Lung (tissue), 12 donors: ENCODE measurements around the gene LRTM2. TPM values are rescaled to one million over a fixed set of nuclear protein-coding genes. Genes with fewer than 3 reads are reported as not detected.

Experiments used
- ATAC-seq: fragments of 200-7000 bp; cut with Tn5 transposase; one replicate; pipeline ENCODE4 v1.9.1; 2020; ENCODE audit warnings: moderate number of reproducible peaks; ENCODE audit not compliant: insufficient read depth, low FRiP score
- DNase-seq, 3 donors: peaks; one replicate each; pipeline ENCODE4 v3.0.0-alpha.2; 2013 to 2017
- H3K27ac ChIP-seq, 2 donors: one replicate each; pipeline ENCODE4 v1.5.1; 2013; ENCODE audit warnings: mild to moderate bottlenecking in 2 of 2, moderate library complexity in 2 of 2, control low read depth in 1 of 2, inconsistent platforms in 1 of 2, low read depth in 1 of 2, low read length in 1 of 2
- H3K27me3 ChIP-seq, 3 donors: one replicate each; pipeline ENCODE4 v1.5.1; 2013; ENCODE audit warnings: low read length in 2 of 3; ENCODE audit not compliant: control insufficient read depth in 3 of 3, insufficient read depth in 3 of 3
- H3K36me3 ChIP-seq, 4 donors: one replicate each; pipeline ENCODE4 v1.5.1; 2013; ENCODE audit warnings: low read length in 4 of 4, mild to moderate bottlenecking in 1 of 4, moderate library complexity in 1 of 4; ENCODE audit not compliant: control insufficient read depth in 4 of 4, insufficient read depth in 4 of 4
- H3K4me1 ChIP-seq, 5 donors: one replicate each; pipeline ENCODE4 v1.5.1; 2013; ENCODE audit warnings: low read length in 5 of 5, mild to moderate bottlenecking in 2 of 5, moderate library complexity in 1 of 5; ENCODE audit not compliant: control insufficient read depth in 5 of 5, insufficient read depth in 5 of 5
- H3K4me3 ChIP-seq: one replicate; pipeline ENCODE4 v1.5.1; 2013; ENCODE audit warnings: mild to moderate bottlenecking, control low read depth, moderate library complexity
- H3K9ac ChIP-seq, 2 donors: one replicate each; pipeline ENCODE4 v1.5.1; 2013; ENCODE audit warnings: low read length in 2 of 2, control low read depth in 1 of 2; ENCODE audit not compliant: insufficient read depth in 1 of 2
- H3K9me3 ChIP-seq, 4 donors: one replicate each; pipeline ENCODE4 v1.5.1; 2013; ENCODE audit warnings: low read length in 3 of 4, mild to moderate bottlenecking in 1 of 4, moderate library complexity in 1 of 4; ENCODE audit not compliant: control insufficient read depth in 4 of 4, insufficient read depth in 3 of 4
- WGBS, 2 donors: extraction: QIAGEN DNeasy Blood & Tissue Kit; methylation state at CpG; one replicate each; pipeline ENCODE4 v1.1.7; 2013; 5-methylcytosine and 5-hydroxymethylcytosine counted together
- polyA plus RNA-seq, 2 donors: library from polyadenylated mRNA; stranded (reverse); fragments of 200-250 nt; gene quantifications; one replicate each; pipeline ENCODE4 v1.2.1, GENCODE V29; 2013
- total RNA-seq, 2 donors: library from RNA; depleted of rRNA in 1 of 2; stranded (reverse); fragments of >200 nt in 1 of 2; gene quantifications; one replicate each; pipeline ENCODE4 v1.2.1, GENCODE V29; 2014 to 2021
- TF ChIP-seq, protein P1 (sequence below): IDR thresholded peaks from 2 replicates; pipeline ENCODE4 v1.5.1; 2012; ENCODE audit warnings: mild to moderate bottlenecking; ENCODE audit errors: control extremely low read depth, extremely low read depth
- donor health status: control.
- donor health status: control.
- donor health status: Bipolar disorder and iron deficiency.
- donor health status: healthy.
- donor health status: DM: yes; HTN: yes; CAD: no.

The LRTM2 gene
- total and polyA plus RNA-seq, 4 donors: 0.01 to 0.06 TPM; not detected in 2

DNA sequence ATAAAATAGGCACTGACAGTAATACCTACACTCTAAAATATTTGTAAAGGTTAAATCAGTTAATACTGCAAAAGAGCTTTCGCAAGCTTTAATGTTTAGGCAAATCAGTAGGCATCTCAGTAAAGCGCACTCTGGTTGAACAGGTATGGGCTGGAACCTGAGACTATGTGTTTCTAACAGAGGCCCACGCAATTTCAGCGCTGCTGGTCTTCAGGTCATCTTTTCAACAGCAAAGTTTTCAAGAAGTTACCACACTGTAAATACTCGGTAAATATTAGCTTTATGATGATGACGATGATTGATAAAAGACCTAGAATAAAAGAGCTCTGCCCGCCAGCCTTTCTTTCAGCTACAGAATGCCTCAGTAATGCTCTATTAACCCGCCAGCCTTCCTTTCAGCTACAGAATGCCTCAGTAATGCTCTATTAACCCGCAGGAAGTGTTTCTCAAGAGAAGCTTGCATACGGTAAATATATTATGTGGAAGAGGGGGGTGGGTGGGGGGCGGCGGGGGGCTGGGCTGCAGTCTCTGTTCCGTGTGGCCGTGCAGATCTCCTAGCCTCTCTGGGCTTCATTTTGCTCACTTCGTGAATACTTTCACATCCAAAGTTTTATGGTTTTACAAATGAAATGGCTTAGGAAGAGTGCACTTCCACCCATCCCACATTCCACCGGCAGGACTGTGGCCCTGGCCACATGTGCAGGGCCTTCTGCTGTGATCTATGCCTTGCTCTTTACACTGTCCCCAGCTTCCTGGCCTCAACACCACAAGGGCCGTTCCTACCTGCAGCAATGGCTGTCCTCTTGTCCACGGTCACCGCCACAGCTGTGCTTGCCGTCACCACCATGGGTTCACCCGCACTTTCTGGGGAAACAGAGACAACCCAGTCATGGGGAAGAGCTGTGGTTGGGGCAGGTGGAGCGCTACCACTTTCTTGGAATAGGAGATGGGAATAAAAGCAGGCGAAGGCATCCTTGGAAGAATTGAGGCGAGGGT is 19.9 kb downstream of the LRTM2 start:
- 49 to 54% methylated on average over 24 of the region's 24 CpGs for WGBS, 2 donors
- no peaks in the 10 kb centered on the region for H3K4me1 ChIP-seq
- H3K9ac ChIP-seq: no peak overlapping the region
- H3K27me3 ChIP-seq: peaks cover 0 to 6% (median 2%) of the 10 kb centered on the region in 3 donors
- no peaks in the 10 kb centered on the region for H3K36me3 ChIP-seq
- TF ChIP-seq, protein P1, sequence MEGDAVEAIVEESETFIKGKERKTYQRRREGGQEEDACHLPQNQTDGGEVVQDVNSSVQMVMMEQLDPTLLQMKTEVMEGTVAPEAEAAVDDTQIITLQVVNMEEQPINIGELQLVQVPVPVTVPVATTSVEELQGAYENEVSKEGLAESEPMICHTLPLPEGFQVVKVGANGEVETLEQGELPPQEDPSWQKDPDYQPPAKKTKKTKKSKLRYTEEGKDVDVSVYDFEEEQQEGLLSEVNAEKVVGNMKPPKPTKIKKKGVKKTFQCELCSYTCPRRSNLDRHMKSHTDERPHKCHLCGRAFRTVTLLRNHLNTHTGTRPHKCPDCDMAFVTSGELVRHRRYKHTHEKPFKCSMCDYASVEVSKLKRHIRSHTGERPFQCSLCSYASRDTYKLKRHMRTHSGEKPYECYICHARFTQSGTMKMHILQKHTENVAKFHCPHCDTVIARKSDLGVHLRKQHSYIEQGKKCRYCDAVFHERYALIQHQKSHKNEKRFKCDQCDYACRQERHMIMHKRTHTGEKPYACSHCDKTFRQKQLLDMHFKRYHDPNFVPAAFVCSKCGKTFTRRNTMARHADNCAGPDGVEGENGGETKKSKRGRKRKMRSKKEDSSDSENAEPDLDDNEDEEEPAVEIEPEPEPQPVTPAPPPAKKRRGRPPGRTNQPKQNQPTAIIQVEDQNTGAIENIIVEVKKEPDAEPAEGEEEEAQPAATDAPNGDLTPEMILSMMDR: no peak
- no peak overlapping the region for H3K27ac ChIP-seq
- peaks cover 0 to 5% (median 0%) of the 10 kb centered on the region in 4 donors for H3K9me3 ChIP-seq
- DNase-seq: peak in 2 of 3 donors; percentile 22 to 41
- ATAC-seq: no peak
- no peak overlapping the region for H3K4me3 ChIP-seq

DNA sequence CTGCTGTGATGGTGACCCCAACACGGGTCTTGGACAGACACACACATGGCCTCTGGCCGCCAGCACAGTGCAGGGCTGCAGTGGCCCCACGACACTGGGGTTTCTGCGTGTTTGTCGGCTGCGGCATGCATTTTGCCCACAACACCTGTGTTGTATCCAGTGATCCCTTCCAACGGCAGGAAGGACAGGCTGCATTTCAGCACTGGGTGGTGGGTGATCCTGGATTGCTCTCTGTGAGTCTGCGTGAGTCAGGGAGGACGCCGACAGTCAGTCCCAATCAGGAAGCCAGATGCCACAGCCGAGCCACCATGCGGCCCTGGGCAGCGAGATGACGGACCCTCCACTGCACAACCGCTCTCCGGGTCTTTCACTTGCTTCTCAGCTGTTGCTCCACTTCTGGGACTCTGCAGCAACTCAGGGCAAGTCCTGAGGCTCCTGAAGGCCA is 20.6 kb downstream of the LRTM2 start:
- no peak overlapping the region for H3K27ac ChIP-seq
- H3K4me1 ChIP-seq: no peaks in the 10 kb centered on the region
- DNase-seq (peak in 1 of 3 donors; percentile 7), ATAC-seq (no peak)
- no peak overlapping the region for H3K9ac ChIP-seq
- no peaks in the 10 kb centered on the region for H3K36me3 ChIP-seq
- H3K9me3 ChIP-seq: peaks cover 0 to 5% (median 0%) of the 10 kb centered on the region in 4 donors
- 77 to 85% methylated on average over 16 of the region's 16 CpGs for WGBS, 2 donors
- TF ChIP-seq, protein P1: no peak
- no peak overlapping the region for H3K4me3 ChIP-seq
- peaks cover 0 to 6% (median 2%) of the 10 kb centered on the region in 3 donors for H3K27me3 ChIP-seq

DNA sequence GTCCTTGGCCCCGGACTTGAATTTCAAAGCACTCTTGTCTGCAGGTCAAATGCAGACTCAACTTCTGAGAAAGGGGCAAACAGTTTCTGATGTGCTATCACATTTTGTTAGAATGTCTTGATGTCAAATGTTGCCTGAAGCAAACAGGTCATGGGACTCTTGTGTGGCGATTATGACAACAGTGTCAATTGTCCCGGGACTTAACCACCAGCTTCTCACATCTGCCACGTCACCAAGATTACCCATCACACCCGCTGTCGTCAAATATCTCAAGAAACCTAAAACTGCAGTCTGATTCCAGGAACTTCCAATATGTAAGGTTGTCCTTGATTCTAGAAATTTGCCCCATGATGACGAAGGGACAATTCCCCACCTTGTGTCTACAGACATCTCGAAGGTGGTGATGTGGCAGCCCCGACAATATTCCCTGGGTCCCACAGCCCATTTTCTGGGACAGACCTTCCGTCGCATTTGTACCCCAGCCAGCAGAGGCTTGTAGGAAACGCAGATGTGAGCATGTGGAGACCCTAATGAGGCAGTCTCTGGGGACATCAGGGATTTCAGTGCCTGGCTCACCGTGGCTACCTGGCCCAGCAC is 21.3 kb downstream of the LRTM2 start:
- WGBS, 2 donors: 82 to 87% methylated on average over 13 of the region's 13 CpGs
- TF ChIP-seq, protein P1: no peak
- DNase-seq: peak in 1 of 3 donors; percentile 10
- H3K4me1 ChIP-seq: no peaks in the 10 kb centered on the region
- H3K27ac ChIP-seq: no peak overlapping the region
- ATAC-seq: no peak
- no peak overlapping the region for H3K9ac ChIP-seq
- no peak overlapping the region for H3K4me3 ChIP-seq
- peaks cover 0 to 8% (median 2%) of the 10 kb centered on the region in 3 donors for H3K27me3 ChIP-seq
- no peaks in the 10 kb centered on the region for H3K36me3 ChIP-seq
- H3K9me3 ChIP-seq: peaks cover 0 to 5% (median 0%) of the 10 kb centered on the region in 4 donors
